ENCODE measurements around the gene RNPS1.
A peak's percentile ranks its signal among the peaks of the same experiment; 100 is the strongest.

The RNPS1 gene, protein sequence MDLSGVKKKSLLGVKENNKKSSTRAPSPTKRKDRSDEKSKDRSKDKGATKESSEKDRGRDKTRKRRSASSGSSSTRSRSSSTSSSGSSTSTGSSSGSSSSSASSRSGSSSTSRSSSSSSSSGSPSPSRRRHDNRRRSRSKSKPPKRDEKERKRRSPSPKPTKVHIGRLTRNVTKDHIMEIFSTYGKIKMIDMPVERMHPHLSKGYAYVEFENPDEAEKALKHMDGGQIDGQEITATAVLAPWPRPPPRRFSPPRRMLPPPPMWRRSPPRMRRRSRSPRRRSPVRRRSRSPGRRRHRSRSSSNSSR

DNA sequence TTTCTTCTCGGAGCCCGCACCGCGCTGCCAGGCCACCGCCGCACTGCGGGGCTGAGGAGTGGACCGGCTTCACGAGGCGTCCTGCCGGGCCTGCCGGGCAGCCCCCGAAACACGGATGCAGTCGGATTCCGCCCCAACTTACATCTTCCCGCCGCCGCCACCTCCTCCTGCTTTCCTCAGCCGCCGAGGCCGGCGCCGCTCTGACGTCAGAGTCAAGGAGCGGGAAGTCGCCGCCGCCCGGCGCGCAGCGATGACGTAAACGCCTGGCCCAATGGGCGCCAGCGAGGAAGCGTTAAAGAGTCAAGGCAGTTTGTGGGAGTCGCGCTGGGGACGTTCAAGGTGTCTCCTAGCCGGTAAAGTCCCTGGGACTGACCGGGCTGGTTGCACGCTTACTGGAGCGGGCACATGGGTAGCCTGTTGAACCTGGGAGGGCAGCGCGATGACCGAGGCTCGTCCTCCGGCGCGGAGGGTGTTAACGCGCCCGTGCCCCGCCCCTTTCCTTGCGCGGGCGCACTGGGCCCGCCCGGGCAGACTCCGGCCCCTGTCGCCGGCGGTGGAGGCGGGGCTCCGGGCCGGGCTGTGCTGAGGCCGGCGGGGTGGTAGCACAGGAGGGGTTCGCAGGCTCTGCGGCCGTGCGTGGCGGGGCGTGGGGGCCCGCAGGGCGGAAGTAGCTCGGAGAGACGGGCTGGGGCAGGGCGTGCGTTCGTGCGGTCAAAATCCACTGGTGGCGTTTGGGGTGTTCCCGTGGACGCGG, at the start of gene RNPS1:
Gene RNPS1, minus strand, starts transcription at position 214 of the 754 bp plus-strand sequence. CDS start 3,483 bp downstream, outside the sequence.
- peak; percentile 91 to 98 for DNase-seq

DNA sequence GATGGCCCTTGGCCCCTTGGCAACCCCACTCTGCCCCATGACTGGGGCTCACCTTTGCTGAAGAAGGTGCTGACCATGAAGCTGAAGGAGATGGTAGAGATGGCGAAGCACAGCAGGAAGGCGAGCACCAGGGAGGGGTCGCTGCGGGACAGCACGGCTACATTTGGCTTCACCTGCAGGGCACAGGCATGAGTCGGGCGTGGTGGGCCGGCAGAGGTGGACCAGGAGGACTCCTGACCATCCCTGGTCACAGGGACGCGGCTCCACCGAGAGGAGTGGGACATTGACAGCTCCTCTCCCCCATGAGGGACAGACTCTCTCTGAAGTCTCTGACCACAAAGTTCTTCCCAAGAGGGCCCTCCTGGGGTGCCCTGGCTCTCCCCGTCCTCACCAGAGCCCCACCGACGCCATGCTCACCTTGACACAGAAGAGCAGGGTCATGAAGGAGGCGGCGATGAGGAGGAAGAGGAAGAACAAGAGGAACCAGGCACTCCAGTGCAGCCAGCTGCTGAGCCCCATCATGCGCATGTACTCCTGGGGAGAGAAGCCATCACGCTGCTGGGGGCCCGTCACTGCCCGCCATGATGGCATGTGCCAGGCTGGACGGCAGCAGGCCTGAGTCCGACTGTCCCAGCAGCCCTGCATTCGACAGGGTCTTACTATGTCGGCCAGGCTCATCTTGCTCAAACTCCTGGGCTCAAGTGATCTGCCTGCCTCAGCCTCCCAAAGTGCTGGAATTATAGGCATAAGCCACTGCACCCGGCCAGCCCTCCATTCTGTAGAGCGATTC, 49.5 kb upstream of the RNPS1 start:
- DNase-seq: no peak

DNA sequence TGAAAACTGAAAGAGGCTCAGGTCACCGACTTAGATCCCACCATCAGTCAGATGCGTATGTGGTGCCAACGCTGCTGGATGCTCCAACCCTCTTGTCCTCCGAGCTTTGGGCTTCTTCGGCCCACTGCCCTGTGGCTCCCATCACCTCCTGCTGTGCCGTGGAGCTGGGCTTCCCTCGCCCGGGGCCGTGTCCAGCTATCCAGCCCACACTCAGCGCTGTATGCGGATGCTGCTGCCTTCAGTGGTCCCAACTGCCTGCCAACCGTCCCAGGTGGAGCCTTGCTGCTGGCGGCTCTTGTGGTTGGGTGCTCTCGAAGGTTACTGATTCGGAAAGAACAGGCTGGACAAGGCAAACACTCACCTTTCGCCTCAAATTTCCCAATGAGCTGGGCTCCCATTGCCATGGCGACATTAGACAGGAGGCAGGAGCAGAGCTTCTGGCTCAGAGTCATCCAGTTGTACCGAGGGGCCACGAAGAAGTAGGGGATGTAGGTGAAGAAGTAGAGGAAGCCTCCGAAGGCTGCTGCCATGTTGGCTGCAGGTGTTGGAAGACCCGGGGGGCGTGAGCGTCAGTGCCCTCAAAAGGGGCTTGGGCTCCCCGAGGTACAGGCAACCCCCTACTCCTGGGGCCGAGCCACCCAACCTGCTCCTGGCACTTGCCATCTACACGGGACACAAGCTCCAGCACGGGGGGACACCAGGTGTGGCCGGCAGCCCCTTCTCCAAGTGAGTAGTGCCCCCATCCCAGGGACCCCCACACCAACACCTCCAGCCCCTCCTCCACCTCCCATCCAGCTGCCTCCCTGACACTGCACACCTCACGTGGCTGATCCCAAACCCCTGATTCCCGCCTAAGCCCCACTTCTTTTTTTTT, 40.4 kb upstream of the RNPS1 start:
- DNase-seq: no peak

DNA sequence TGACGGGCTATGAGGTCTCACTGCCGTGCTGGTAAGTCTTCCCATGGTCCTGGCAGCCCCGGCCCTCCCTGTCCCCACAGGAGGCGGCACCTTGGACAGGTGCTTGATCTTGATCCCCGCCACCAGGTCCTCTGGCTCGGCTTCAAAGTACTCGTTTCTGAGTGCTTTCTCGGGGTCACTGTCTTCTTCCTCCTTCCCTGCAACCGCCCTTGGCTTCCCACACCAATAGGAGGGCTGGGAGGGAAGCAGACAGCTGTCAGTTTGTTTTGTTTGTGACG, 31.9 kb upstream of the RNPS1 start:
- no peak for DNase-seq

DNA sequence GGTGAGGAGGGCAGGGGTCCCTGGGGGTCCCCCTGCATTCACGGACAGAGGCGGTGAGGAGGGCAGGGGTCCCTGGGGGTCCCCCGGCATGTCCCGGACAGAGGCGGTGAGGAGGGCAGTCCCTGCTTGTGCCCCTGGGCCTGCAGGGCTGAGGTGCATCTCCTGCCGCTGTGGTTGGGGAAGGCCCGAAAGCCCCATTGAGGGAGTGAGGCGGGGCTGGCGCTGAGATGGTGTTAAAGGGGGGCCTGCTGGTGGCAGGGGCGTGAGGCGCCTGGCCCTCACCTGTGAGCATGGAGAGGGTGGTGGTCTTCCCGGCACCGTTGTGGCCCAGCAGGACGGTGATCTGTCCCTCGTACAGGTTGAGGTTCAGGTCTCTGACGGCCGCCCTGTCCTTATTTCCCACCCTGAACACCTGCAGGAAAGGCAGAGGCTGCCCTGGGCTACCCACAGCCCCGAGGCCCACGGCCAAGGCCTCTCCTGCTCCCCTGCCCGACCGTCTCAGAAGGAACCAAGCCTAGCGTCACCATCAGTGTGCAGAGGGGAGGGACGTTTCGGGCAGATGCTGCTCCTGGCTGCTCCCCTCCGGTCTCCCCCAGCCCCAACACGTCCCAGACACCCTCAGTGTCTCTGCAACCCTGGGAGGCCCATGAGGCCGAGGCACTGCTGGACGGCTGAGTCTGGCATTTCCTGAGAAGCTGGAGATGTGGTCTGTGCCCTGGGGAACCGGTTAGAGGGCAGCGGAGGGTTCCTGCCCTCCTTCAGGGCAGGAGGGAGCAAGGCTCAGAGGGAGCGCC, 31.4 kb upstream of the RNPS1 start:
- no peak for DNase-seq

DNA sequence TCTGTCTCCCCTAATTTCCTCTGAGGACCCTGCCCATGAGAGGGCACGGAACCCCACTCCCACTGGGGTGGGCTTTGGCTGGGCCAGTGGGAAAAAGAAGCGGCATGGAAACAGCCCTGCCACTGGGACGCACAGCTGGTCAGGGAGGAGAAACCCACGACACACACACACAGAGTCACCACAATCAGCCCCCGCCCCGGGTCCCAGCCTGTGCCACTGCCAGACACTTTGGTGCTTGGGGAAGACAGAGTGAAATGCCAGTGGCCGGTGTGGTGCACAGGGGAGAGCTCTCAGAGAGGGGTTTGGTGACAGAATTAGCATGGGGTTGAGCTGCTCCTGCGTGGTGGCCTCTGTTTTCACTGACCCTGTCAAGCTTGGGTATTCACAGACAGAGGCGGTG, 30.7 kb upstream of the RNPS1 start:
- no peak for DNase-seq

DNA sequence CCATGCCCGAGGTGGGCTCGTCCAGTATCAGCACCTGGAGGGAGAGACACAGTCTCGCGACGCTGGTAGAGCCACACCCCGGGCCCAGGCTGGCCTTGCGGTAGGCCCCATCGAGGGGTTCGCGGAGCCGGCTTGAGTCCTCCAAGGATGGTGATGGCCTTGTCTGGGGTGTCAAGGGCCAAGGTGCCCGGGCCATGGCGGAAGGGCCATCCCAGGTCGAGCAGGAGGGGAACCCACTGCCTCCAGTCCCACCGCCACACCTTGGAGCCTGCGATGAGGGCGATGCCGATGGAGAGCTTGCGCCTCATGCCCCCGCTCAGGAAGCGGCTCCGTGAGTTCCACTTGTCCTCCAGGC, 29.6 kb upstream of the RNPS1 start:
- DNase-seq: no peak

DNA sequence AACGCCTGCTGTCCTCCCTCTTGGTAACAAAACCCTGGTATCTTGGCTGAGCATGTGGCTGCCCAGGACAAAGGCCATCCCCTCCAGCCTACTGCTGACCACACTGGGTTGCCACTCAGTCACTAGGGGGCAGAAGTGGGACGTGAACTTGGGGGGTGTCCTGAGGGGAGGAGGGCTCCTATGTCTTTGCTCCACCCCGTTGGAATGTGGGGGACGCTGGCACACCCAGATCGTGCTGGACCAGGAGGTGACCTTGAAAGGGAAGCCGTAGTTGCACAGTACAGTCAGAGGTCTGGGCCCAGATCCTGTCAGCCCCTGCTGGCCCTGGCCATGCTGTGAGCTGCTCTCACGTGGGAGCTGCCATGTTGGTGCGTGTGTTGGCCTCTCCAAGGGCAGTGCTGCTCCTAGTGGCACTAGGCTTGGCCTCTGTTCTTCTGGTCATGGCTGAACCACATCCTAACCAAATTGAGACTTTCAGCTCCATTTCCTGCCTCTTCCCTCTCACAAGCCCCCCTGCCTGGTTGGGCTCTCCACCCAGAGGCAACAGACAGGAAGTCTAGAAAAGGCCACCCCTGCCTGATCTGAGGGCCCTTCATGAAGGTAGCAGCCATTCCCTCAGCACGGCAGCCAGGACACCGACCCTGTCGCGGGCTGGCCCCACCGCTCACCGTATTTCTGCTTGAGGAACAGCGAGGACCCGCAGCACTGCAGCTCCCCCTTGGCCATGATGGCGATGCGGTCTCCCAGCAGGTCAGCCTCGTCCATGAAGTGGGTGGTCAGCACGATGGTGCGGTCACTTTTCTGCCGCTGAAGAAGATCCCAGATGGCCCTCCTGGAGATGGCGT, 29.0 kb upstream of the RNPS1 start:
- peak; percentile 8 to 11 for DNase-seq

DNA sequence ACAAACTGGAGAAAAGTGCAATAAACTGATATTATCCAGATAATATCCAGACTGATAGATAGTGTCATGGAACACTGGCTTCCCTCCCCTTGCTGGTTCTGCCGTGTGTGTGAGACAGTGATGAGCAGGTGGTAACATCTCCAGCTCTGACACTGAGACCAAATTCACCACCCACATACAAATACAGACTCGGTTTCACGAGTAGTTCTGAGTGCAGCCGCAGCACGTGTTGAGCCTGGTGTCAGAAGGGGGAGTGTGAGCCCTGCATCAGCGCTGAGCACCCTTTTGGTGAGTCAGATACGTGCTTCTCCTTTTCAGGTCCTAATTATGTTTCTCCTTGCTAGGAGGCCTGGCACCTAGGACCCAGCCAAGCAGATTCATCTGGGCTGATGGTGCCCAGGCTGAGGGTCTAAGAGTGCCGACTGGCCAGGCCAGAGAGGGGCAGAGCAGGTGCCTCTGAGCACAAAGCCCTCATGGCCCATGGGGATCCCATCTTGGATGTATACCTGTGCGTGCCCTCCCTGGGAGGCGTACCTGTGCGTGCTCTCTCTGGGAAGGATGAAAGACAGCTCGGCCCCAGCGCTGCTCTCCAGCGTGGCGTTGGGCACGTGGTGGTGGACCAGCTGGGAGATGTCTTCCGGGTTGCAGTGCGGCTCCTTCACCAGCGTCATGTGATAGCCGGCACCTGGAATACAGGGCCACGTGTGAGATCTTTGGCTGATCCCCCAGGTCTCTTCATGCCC, 27.3 kb upstream of the RNPS1 start:
- no peak for DNase-seq

DNA sequence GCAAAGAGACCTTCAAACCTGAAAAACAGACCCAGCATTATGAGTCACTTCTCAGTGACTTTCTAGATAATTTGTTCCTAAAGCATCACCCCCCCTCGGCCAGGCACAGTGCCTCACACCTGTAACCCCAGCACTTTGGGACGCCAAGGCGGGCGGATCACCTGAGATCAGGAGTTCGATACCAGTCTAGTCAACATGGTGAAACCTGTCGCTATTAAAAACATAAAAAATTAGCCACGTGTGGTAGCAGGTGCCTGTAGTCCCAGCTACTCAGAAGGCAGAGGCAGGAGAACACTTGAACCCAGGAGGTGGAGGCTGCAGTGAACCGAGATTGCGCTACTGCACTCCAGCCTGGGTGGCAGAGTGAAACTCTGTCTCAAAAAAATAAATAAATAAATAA, 24.3 kb upstream of the RNPS1 start:
- no peak for DNase-seq

DNA sequence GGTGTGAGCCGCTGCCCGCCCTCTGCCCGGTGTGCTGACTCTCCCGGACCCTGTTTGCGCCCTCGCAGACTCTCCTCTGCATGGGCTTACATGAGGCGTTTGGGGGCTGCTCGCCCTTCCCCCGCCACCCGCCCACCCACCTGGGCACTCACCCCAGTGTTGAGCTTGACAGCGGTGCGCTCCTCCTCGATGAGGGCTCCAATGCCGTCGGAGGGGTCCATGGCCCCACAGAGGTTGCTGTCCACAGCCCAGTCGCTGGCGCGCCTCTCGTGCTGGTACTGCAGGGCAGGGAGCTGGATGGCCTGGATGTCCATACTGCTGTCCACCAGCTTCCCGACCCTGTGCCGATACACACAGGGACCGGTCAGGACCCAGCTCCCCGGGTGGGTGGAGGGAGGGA, 21.4 kb upstream of the RNPS1 start:
- no peak for DNase-seq

DNA sequence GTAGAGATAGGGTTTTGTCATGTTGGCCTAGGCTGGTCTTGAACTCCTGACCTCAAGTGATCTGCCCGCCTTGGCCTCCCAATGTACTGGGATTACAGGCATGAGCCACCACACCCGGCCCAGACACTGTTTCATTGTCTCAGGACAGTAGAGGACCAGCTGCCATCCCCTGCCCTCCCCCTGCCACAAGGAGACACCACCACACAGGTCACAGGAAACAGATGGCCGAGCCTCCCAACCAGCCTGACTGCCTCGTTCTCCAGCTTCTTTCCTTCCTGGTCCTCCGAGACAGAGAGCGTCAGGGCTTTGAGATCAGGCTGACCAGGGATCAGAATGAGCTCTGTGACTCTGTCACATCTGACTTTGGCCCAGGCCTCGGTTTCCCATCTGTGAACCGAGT, 20.8 kb upstream of the RNPS1 start:
- DNase-seq: no peak

DNA sequence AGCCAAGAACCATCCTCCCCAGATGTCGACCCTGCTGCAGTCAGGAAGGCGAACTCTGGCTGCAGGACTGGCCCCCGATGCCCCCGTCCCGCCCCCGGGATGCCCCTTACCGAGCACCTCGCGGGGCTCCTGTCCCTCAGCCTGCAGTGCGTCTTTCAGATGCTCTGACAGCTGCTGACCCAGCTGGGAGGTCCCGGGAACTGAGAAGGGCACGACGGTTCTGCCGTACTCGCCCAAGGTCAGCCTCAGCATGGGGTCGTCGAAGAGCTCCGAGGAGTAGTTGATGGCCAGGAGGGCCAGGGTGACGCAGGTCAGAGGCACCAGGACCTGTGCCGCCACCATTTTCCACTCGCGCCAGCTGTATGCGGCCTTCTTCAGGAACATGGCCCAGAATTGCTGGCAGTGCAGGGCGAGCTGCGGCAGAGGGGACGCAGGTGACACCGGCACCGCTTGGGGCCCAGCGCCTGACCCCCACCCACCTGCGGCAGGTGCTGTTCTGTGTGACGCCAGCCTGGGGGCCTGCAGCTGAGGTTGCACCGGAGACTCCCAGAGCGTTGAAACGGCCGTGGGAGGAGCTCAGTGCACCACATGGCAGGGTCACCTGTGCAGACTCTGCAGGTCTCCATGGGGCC, 20.1 kb upstream of the RNPS1 start:
- DNase-seq: no peak

DNA sequence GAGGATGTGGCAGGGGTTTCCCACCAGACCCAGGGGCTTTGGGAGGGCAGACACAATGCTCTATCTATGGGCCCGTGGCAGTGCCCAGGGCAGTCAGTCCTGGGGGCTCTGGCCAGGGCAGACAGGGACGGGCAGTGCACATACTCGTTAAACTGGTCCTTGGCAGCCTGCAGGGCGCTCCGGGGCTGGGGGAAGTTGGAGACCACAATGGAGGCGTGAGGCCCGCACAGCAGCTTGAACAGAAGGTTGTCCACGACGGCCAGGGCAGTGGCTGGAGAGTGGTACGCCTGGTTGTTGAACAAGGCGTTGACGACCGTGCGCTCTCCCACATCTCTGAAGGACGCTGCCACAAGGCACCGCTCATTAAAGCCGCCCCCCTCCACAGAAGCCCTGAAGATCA, 18.6 kb upstream of the RNPS1 start:
- DNase-seq: no peak

DNA sequence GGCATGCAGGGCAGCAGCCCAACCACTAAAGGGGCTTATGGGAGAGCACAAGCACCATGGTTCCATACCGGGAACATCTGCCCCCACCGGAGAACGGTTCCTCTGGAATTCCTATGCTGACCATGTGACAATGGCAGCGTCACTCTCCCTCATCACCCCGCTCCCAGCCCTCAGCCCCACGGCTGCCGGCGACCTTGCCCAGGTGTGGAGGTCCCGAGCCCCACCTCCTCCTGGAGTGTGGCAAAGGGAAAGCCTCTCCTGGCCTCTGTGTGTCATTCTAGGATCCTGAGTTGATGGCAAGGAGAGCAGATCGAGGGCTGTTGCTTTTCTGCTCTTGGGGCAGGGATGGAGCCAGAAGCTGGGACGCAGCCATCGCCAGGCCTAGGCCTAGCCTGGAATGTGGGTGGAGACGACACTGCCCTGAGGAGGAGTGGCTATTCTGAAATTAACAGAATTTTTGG, 17.8 kb upstream of the RNPS1 start:
- DNase-seq: no peak

DNA sequence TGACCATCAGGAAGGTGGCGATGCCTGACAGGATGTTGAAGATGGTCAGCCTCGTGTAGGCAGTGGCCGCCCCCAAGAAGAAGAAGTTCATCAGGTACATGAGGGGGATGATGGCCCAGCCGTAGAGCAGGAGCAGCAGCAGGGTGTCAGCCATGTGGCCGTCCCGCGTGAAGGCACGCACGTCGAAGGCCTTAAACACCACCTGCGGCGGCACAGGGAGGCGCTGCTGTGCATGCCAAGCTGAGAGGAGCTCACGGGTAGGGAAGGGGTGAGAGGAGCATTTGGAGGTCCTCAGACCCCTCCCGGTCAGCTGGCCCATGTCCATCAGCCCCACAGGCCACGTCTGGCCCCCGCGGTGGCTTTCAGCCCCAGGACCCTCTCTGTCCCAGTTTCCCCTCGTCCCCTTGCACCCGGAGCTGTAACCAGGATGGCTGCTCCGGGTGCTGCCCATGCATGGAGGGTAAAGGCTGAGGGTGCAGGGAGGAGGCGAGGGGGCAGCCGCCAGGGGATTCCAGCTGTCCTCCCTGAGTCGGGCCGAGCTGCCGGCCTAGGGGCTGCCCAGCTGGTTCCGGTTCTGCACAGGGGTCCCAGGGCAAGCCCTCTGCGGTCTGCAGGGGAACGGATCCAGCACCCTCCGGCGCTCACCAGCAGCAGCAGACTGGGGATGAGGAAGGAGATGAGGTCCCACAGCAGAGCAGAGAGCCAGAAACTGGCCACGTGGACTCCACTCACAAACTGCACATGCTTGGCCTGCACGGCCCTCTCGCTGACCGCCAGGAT, 17.1 kb upstream of the RNPS1 start:
- DNase-seq: no peak

DNA sequence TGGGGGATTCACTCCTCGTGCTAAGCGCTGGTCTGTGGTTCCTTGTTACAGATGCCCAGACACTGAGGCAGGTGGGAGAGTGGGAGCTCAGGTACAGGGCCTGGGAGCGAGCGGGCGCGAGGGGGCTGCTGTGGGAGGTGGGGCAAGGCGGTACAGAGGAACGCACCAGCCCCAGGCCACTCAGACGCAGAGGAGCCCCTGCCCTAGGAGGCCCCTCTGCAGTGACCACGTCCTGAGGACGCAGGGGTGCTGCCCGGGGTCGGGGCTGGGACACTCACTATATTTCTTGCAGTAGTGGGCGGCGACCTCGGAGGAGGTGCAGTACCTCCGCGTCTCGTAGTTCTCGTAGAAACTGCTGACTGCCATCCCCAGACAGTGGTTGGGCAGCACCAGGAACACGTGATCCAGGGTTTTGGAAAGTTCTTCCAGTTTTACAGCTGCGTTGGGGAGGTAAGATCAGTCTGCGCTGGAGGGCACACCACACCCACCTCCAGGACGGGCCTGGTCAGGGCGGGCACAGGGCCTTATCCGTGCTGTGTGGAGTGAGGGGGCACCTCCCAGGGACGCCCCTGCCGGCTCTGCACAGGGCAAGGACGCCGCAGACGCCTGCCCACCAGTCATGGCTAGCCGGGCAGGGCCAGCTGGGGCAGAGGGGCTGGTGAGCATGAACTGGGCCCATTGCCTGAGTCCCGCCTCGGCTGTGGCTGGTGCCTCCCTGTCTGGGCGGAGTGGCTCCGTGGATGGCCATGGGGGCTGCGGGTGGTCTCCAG, 16.3 kb upstream of the RNPS1 start:
- no peak for DNase-seq

DNA sequence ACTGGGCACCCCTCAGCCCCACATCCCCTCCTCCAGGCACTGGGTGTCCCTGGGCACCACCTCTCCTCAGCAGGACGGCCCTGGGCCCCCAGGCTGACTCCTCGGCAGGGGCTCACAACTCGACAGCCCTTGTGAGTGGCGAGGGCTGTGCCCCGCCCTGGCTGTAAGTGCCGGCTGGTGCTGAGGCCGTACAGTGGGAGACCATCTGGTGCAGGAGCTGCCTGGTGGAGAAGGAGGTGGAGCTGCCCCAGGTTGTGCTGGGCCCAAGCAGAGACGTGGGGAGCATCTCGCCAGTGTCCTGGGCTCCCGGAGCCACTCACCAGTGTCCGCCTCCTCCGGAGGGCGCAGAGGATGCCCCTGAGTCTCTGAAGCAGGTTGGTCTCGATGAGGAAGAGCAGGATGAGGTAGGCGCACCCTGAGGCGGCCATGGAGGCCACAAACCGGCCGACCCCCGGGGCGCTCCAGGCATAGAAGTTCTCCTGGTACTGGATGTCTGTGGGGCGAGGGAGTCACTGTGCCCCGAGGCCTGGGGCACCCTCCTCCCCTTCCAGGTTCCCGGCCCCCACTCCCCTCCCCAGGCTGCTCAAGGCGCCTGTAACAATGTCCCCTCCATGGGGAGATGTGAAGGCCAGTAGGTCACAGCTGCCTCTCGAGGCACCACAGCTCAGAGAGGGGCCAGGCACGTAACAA, 15.1 kb upstream of the RNPS1 start:
- DNase-seq: no peak
